Spleen (tissue), 11 donors: ENCODE results near the gene KIAA0408. TPM values are rescaled to one million over a fixed set of nuclear protein-coding genes. Genes with fewer than 3 reads are reported as not detected.

ENCODE experiments used
- DNase-seq: peaks from one replicate; pipeline ENCODE4 v3.0.0-alpha.2; 2020
- H3K27ac ChIP-seq, 8 donors: fragments of 200-600 bp; sonication (generic) in 7 of 8; 1 replicate in 4 of 8; 2 replicates in 4 of 8; pipeline versions ENCODE4 v1.5.0 to v1.8.0; 2016 to 2021; ENCODE audit warnings: inconsistent platforms in 4 of 8, mild to moderate bottlenecking in 4 of 8, moderate library complexity in 1 of 8
- H3K27me3 ChIP-seq, 7 donors: fragments of 200-600 bp; sonication (generic) in 6 of 7; replicated peaks in 1 of 7; 1 replicate in 4 of 7; 2 replicates in 3 of 7; pipeline versions ENCODE4 v1.5.0 to v1.8.0; 2016 to 2021; ENCODE audit warnings: inconsistent platforms in 3 of 7, mild to moderate bottlenecking in 1 of 7
- H3K36me3 ChIP-seq, 6 donors: fragments of 200-600 bp; sonication (generic) in 5 of 6; 1 replicate in 4 of 6; 2 replicates in 2 of 6; pipeline versions ENCODE4 v1.5.0 to v1.8.0; 2016 to 2021; ENCODE audit warnings: inconsistent platforms in 2 of 6
- H3K4me1 ChIP-seq, 6 donors: fragments of 200-600 bp; sonication (generic) in 5 of 6; 1 replicate in 3 of 6; 2 replicates in 3 of 6; pipeline versions ENCODE4 v1.5.0 to v1.8.0; 2016 to 2021; ENCODE audit warnings: inconsistent platforms in 3 of 6
- H3K4me3 ChIP-seq, 8 donors: fragments of 200-600 bp; sonication (generic) in 7 of 8; 1 replicate in 4 of 8; 2 replicates in 4 of 8; pipeline versions ENCODE4 v1.5.0 to v1.8.0; 2016 to 2021; ENCODE audit warnings: inconsistent platforms in 4 of 8, mild to moderate bottlenecking in 4 of 8, moderate library complexity in 2 of 8
- H3K9me3 ChIP-seq, 8 donors: fragments of 200-600 bp; sonication (generic) in 7 of 8; 1 replicate in 4 of 8; 2 replicates in 4 of 8; pipeline versions ENCODE4 v1.5.0 to v1.8.0; 2016 to 2021; ENCODE audit warnings: inconsistent platforms in 4 of 8
- CTCF ChIP-seq, 11 experiments: fragments of 200-600 bp in 7 of 11; fragments of 450-650 bp in 4 of 11; sonication (generic) in 4 of 11; IDR thresholded peaks in 8 of 11; conservative IDR thresholded peaks in 3 of 11; 1 replicate in 7 of 11; 2 replicates in 4 of 11; pipeline versions ENCODE4 v1.4.0 to v1.8.0; 2016 to 2021; ENCODE audit warnings: antibody characterized with exemption in 11 of 11, inconsistent platforms in 4 of 11, mild to moderate bottlenecking in 1 of 11
- POLR2A ChIP-seq, 3 donors: fragments of 450-650 bp; IDR thresholded peaks; one replicate each; pipeline ENCODE4 v1.5.1; 2017; ENCODE audit warnings: antibody characterized with exemption in 3 of 3, mild to moderate bottlenecking in 1 of 3
- POLR2AphosphoS5 ChIP-seq, 3 donors: sonication (generic); formaldehyde crosslinking; IDR thresholded peaks; one replicate each; pipeline ENCODE4 v1.5.1; 2017; ENCODE audit warnings: antibody characterized with exemption in 3 of 3
- WGBS, 5 donors: extraction: QIAGEN DNeasy Blood & Tissue Kit in 3 of 5; methylation state at CpG; one replicate each; pipeline versions ENCODE4 v1.1.5 to v1.1.7; 2013 to 2018; 5-methylcytosine and 5-hydroxymethylcytosine counted together
- intact Hi-C: fragments of 100-400 bp; cut with DNase I; formaldehyde crosslinking; loops from one replicate; pipeline ENCODE4 v1.15.0; 2023; ENCODE audit warnings: low total_unique reads
- polyA plus RNA-seq, 3 donors: library from polyadenylated mRNA; stranded (reverse); fragments of 200-250 nt; gene quantifications; one replicate each; pipeline ENCODE4 v1.2.1, GENCODE V29; 2013
- total RNA-seq, 7 donors: library from RNA; depleted of rRNA in 3 of 7; stranded (reverse); fragments of >200 nt in 3 of 7; fragmentation: NEBNext Ultra II Directional in 4 of 7; extraction: Animal tissue kit (Norgen Biotek cat#: 25700) in 4 of 7; gene quantifications; one replicate each; pipeline versions ENCODE4 v1.1.0 to v1.2.1, GENCODE V29; 2016 to 2021
- donor health status: healthy with polysubstance abuse.
- donor health status: DM: no; HTN: no; CAD: no; lungs with moderate emphysema.
- donor health status: DM: no; HTN: no; CAD: no.
- donor health status: Bipolar disorder and iron deficiency.
- donor health status: healthy.
- donor health status: DM: no; HTN: no; CAD: no.
- donor health status: DM: yes; HTN: yes; CAD: no.

KIAA0408 gene
- total and polyA plus RNA-seq, 10 donors, result 0.65 to 6.6 (median 2.5) TPM

GRCh38 chr6:127484212-127484863 is 25.1 kb upstream of the KIAA0408 start:
- TF ChIP-seq POLR2AphosphoS5 (IDR thresholded peaks at IDR 0.05), result no peak
- no peak for TF ChIP-seq CTCF (IDR thresholded peaks at IDR 0.05 in 8 of 11, conservative IDR thresholded peaks at IDR 0.05 in 3 of 11)
- TF ChIP-seq POLR2A (IDR thresholded peaks at IDR 0.05), result no peak
- Histone ChIP-seq H3K4me3 (peak overlapping the region in 3 of 8 donors; percentile 5 to 37 (median 16)), H3K27ac (peak overlapping the region in 6 of 8 donors; percentile 23 to 56 (median 43)), H3K9me3 (peaks cover 0 to under 1% (median 0%) of the 10 kb centered on the region in 8 donors), H3K36me3 (no peaks in the 10 kb centered on the region), H3K4me1 (peaks cover 0 to 17% (median 9%) of the 10 kb centered on the region in 6 donors), H3K27me3 (no peaks in the 10 kb centered on the region)
- DNase-seq, result no peak
- 14 to 23% (median 18%) methylated on average over 3 of the region's 3 CpGs for WGBS, 5 donors
- intact Hi-C loops, result no loop called here

- H3K4me1 ChIP-seq, result peaks cover 0 to 17% (median 9%) of the 10 kb centered on the region in 6 donors
- WGBS, 5 donors, result 81 to 92% (median 87%) methylated on average over 5 of the region's 5 CpGs
- peak overlapping the region in 3 of 8 donors; percentile 5 to 37 (median 16) for H3K4me3 ChIP-seq
- DNase-seq, result no peak
- no peaks in the 10 kb centered on the region for H3K27me3 ChIP-seq
- intact Hi-C loops, result no loop called here
- peak overlapping the region in 2 of 8 donors; percentile 52 to 56 for H3K27ac ChIP-seq
- no peaks in the 10 kb centered on the region for H3K36me3 ChIP-seq
- no peaks in the 10 kb centered on the region for H3K9me3 ChIP-seq
- no peak for TF ChIP-seq CTCF (IDR thresholded peaks at IDR 0.05 in 8 of 11, conservative IDR thresholded peaks at IDR 0.05 in 3 of 11)
- no peak for TF ChIP-seq POLR2AphosphoS5 (IDR thresholded peaks at IDR 0.05)
- no peak for TF ChIP-seq POLR2A (IDR thresholded peaks at IDR 0.05)
Measured at GRCh38 chr6:127483399-127484055, 24.3 kb upstream of the KIAA0408 start.

GRCh38 chr6:127482325-127482724 is 23.1 kb upstream of the KIAA0408 start:
- H3K27ac ChIP-seq, result no peak overlapping the region
- no peaks in the 10 kb centered on the region for H3K36me3 ChIP-seq
- peaks cover 0 to 17% (median 9%) of the 10 kb centered on the region in 6 donors for H3K4me1 ChIP-seq
- WGBS, 5 donors, result 94 to 99% (median 98%) methylated on average over 2 of the region's 2 CpGs
- no peak overlapping the region for H3K4me3 ChIP-seq
- H3K27me3 ChIP-seq, result no peaks in the 10 kb centered on the region
- no peaks in the 10 kb centered on the region for H3K9me3 ChIP-seq
- no peak for DNase-seq
- TF ChIP-seq POLR2A (IDR thresholded peaks at IDR 0.05), result no peak
- no peak for TF ChIP-seq POLR2AphosphoS5 (IDR thresholded peaks at IDR 0.05)
- no peak for TF ChIP-seq CTCF (IDR thresholded peaks at IDR 0.05 in 8 of 11, conservative IDR thresholded peaks at IDR 0.05 in 3 of 11)
- intact Hi-C loops, result no loop called here

GRCh38 chr6:127481628-127482027 is 22.4 kb upstream of the KIAA0408 start:
- H3K9me3 ChIP-seq, result no peaks in the 10 kb centered on the region
- no peak for TF ChIP-seq CTCF (IDR thresholded peaks at IDR 0.05 in 8 of 11, conservative IDR thresholded peaks at IDR 0.05 in 3 of 11)
- TF ChIP-seq POLR2A (IDR thresholded peaks at IDR 0.05), result no peak
- no peak for TF ChIP-seq POLR2AphosphoS5 (IDR thresholded peaks at IDR 0.05)
- H3K27ac ChIP-seq, result no peak overlapping the region
- H3K36me3 ChIP-seq, result no peaks in the 10 kb centered on the region
- intact Hi-C loops, result no loop called here
- no peak overlapping the region for H3K4me3 ChIP-seq
- DNase-seq, result no peak
- peaks cover 0 to 17% (median 9%) of the 10 kb centered on the region in 6 donors for H3K4me1 ChIP-seq
- WGBS, 5 donors, result 72 to 90% (median 75%) methylated on average over 4 of the region's 4 CpGs
- H3K27me3 ChIP-seq, result no peaks in the 10 kb centered on the region
